DMS79 (cell line): ENCODE results near the gene NUAK1.

Experiments used
- DNase-seq: peaks from one replicate; lab custom pipeline; 2025; lab: John Stamatoyannopoulos, UW

Gene NUAK1

DNA sequence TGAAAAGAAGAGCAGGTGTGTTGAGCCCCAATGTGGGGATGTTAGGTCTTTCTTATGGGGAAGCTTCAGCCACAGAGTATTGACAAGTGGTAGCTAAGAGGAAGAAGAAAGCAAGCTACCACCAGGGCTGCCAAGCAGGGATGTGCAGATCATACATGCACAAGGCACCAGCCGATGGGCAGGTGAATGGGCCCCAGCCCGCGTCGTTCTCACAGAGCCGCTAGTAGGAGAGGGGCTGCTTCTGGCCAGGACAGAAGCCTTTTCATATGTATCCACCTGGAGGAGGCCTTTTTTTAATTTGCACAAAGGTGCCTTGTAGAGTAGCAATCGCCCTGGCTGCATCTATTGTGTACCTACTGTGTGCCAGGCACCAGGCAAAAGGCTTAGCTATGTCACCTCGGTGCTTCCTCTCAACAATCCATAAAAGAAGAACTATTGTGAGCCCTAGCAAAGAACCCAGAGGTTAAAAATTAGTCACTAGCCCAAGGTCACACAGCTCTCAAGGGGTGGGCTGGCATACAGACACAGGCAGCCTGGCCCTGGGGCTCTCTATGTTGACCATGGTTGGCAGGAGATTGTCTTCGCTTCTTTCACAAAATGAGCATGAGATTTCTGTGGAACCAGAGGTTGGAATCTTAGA is 8.2 kb downstream of the NUAK1 start:
- no peak for DNase-seq

DNA sequence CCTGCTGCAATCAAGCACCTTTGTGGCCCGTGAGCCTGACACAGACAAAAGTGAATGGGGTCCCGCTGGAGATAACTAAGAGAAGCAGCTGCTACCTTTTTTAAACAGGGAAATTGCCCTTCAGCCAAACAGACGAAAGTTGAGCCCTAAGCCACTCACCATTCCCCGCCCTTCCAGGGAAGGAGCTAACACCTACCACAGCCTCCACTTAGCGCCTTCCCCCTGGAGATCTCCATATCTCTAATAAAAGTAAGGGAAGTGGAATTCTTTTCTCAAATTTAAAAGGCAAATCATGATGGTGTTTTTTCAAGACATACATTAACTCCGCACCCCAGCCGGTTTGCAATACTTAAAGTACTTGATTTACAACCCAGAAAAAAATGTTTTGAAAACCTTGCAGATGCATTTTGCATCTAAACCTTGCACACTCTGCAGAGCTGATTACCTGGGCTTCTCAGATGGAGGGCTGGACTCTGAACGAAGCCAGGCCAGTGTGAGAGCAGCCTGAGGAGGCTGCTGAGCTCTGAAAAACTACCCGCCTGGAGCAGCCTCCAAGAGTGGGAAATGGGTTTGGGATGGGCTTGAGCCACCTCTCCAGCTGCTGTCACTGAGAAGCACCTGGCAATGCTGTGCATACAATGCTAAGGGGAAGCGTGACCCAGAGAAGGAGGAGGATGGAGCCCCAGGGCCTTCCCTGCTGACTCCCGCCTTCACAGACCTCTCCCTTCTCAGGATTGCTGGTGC is 10.0 kb downstream of the NUAK1 start:
- peak; percentile 80 for DNase-seq

DNA sequence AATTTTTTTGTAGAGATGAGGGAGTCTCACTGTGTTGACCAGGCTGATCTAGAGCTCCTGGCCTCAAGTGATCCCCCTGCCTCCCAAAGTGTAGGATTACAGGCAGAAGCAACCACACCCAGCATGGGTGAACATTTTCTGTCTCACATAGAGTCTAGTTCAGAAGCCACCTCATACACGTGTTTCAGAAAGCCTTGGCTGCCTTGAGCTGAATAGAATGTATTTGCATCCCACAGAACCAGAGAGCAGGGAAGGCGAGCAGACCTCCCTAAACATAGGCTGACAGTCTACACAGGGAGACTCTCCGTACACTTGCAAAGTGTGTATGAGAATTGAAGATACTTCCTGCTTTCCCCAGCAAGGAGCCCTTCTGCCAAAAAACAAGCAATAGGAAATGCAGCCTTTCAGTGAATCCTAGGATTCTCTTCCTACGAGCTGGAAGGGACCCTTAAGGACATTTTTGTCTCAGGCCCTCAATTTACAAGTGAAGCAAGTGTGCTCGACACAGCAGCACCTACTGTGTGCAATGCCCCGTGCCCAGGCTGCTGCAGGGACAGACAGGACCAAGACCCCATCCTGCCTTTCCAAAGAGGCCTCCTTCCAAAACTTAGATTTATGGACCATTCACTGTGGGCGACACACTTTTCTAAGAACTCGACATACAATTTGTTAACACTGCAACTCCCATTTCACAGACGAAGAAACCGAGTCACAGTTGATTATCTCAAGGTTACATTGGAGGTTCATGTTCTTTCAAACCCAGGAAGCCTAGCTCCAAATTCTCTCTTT is 11.2 kb downstream of the NUAK1 start:
- no peak for DNase-seq

DNA sequence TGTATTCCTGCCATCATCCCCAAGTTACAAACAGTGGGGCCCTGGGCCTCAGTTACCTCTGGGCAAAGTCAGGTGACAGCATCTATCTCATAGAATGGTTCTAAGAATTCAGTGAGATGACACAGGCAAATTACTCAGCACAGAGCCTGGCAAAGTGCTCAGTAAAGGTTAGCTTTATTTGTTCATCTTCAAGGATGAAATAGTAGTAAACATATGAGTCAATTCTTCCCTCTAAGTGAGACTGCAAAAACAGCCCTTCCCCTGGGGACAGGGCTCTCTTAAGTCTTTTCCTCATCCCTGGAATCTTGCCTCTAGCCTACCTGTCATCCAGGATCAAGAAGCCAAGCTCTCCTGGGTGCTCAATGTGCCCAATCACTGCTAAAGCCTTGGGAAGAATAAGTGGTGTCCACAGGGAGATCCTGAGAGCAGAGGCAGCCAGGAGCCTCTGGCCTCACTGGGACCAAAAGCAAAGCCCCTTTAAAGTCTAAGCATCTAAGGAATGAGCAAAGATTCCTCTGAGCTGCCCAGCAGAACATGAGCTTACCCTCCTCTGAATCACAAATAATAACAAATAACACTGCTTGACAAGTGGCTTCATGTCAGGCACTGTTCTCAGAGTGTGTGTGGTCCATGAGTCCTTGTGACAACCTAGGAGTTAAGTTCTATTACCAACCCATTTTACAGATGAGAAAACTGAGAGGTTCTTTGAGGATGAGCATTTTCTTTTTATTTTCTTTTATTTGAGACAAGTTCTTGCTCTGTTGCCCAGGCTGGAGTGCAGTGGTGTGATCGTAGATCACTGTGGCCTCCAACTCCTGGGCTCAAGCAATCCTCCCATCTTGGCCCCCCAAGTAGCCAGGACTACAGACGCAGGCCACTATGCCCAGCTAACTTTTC is 12.1 kb downstream of the NUAK1 start:
- no peak for DNase-seq

DNA sequence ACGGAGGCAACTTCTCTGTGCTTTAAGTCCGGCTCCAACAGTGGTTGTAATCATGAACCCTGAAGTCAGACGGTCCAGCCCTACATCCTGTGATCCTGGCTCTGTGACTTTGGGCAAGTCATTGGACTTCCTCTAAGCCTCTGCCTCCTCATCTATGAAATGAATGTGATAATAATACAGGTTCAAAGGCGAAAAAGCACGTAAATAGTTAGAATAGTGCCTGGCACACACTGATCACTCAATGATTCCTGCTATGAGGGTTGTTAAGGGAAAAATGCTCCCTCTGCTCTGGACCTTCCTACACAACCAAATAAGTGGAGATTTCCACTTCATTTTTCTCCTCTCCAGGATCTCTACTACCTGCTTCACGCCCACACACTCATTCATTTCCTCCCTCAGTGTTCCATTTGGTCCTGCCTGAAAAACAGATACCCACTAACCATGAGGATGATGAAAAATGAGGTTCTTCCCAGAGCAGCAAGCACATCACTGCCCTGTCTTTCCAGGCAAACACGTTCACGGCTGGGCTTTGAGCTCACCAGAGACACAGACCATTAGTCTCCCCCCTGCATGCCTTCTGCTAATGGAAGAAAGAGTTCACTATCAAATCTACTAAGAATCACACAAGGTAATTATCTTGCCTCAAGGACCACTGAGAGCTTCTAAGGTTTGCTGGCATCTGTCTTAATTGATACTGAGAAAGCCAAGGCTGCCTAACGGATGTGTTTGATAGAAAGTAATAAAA is 13.2 kb downstream of the NUAK1 start:
- peak; percentile 94 for DNase-seq

DNA sequence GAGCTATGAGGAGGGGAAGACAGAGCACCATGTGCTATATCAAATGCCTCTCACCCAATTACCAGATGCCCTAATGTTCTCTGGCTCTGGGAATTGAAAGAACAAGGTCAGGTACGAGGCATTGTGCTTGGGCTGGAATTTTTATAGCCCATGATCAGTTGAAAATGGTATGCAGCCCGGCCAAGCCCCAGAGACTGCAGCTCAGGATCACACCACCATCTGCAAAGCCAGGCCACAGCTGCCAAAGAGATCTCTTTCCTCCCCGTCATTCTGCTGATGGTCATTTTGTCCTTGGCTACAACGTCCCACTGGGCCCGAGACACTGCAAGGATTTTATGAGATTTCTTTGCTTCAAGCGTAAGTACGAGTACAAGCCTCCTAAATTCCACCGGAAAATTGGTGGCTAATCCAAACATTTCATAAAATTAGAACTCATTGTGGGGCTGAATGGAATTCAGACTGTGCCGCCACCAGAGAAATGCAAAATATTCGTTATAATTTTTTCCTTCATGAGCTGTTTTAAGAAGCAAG is 15.1 kb downstream of the NUAK1 start:
- no peak for DNase-seq

DNA sequence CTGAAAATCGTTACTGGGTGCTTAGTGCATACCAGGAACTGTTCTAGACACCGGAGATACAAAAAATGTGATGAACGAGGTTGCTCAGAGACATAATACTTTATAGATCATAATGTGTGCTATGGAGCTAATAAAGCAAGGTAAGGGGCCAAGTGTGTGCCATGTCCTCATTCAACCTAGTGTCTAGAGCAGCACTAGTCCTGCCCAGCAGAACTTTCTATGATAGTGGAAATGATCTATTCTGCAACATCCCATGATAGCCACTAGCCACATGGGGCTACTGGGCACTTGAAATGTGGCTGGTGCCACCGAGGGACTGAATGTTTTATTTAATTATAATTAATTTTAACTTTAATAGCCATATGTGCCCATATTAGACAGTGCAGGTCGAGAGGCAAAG is 15.6 kb downstream of the NUAK1 start:
- DNase-seq, result no peak

DNA sequence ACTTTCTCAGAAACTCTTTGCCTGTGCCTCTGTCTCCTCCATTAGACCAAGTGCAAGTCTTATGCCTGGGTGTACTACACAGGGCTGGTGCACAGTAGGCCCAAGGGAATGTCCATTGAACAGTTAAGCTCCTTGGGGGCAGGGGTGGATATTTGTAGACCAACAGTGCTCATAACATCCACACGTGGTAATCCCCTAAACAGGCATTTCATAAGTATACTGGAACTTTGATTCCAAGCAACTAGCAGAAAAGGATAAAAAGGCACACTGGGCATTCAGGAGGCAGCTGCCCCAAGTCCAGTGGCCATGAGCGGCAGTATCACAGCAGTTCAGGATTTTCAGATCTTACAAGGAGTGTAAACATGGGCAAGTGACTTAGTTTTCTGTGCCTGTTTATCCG is 16.8 kb downstream of the NUAK1 start:
- no peak for DNase-seq

DNA sequence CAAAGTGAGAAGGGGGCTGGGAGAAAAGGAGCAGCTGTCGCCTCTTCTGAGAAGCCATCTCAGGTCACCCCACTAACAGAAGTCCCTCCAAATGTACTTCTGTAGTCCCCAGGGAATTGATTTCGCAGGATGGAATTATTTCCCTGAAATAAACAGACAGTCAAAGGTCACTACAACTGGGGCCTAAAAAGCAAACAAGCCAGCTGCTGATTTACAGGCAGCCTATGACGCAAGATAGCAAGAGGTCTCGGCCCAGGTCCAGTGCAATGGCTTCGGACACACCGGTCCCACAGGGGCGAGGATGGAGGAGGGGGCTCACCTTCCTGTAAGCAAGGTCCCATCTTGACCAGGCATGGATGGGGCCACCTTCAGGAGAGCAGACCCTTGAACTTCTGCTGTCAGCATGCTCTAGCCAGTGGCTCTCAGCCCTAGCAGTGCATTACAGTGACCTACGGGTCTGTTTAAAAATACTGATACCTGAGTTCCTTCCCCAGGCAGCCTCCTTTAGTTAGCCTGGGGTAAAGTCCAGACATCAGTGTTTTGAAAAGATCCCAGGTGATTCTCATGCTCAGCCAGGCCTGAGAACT is 18.1 kb downstream of the NUAK1 start:
- no peak for DNase-seq

DNA sequence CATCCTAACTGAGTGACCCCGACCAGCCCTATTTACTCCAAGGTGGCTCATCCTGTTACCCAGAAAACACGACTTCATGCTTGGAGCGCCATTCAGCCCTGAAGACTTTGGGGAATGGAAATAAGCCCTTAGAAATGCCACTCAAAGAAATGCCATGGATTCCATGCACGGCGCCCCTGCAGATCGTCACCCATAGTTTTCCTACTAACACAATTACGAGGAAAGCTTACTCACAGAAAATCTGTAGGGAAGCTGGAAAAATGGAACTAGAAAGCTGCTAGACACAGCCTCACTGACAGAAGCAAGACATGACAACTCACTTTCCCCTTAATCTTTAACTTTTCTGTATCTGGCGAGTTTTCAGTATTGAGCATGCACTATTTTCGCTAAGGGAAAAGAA is 19.5 kb downstream of the NUAK1 start:
- DNase-seq, result no peak

DNA sequence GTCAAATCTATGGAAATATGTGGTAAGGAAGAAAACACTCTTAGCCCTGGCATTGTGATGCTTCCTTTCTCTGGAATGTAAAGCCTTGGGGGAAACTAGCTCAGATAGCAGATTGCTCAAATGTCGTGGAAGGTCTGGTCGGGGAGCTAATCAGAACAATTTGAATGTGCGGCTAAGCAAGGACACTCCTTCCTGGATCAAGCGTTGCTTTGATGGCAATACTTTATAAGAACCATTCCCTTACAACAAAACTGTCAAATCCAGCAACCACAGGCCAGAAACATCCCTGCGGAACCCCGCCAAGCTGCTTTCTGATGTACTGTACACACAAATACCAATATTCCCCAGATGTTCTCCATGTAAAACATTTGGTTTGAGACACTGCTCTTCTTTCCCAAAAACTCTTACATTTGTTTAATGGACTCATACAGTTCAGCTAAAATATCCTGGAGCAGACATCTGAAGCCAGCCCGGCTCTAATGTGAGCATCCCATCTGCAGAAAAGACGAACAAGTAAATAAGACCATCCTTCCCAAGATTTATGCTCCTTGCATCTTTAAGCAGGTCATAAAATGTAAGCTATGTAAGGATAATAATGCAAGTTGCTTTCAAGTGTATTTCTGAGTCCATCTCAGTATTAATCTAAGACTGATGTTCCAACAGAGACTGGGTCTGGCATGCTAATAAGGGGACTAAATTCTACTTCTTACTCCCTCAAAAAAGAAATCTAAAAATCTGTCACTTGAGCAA is 20.2 kb downstream of the NUAK1 start:
- DNase-seq, result no peak

DNA sequence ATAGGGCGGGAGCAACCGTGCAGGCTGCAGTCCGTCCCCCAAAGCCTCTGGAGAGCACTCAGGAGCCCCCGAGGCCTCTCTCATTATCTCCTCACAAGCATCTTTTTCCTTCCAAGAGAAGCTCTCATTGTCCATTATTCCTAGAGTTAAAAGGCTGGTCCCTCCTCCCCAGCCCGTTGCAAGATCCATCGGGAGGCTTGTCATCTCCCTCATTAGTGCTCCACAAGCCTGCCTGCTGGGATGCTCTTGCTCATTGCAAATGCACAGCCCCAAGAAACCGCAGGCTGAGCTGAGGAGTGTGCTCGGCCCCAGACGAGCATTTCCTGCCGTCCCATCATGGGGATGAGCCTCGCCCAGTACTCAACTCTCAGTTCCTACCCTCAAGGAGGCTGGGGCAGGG is 23.3 kb downstream of the NUAK1 start:
- peak; percentile 10 for DNase-seq

DNA sequence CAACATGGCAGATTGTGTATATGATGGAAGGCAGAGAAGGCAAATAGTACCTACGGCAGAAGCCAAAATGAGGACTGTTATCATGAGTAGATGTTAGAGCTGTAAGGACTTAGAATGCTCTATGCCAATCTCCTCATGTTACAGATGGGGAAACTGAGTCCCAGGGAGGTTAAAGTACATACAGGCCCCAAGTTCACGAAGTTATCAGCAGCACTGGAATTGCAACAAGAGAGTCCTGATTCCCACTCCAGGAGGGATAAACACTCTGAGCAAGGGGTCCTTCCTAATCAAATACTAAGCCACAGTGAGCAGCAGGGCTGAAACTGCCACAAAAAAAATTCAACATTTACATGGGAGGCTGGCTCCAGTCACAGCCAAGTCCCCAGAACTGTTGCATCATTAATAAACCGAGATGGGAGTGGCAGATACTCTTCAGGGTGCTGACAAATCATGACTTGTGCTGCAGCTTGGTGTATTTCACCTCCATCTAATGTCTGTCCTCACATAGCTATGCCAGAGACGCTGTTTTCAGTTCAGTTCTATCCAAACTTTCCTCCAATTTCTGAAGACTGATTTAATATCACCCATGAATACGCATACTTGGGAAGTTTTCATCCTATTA is 24.2 kb downstream of the NUAK1 start:
- DNase-seq, result no peak

DNA sequence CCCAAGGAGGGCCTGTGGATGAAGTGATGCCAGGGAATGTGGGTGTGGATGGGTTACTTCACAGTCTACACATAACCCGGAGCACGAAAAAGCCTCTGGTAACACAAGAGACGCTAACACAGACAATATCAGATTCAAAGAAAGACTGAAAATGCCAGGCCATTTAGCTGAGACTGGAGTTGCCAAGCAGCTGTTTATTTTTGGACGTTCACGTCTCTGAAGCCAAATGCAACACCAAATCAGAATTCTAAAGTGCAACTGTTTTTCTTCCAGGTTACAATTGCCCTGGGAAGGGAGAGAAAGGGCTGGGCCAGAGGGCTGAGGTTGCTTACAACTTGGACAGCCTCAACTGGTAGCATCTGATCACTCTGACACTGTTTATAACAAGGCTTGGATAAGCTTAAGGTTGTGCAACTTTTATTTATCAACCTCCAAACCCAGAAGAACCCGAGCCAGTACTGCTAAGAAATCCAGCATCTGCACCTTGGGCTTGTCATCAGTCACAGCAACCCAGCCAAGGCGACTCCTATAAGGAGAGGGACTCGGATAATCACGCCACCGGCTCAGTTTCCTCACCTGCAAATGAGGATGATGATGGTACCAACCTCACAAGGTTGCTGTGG is 24.8 kb downstream of the NUAK1 start:
- DNase-seq, result no peak

DNA sequence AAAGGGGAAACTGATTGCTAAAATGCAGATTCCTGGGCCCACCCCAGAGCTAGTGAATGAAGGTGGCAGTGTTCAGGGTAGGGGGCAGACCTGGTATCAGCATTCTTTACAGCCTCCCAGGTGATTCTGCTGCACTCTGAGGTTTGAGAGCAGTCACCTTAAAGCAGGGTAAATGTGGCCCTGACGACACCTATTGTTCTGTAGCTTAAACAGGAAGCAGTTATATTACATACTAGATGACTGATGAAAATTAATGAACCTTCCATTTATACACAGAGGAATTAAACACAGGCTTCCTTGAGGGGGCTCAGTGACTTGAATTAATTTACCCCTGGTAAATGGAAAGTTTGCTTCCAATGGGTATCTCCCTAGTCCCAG is 25.3 kb downstream of the NUAK1 start:
- DNase-seq, result no peak

DNA sequence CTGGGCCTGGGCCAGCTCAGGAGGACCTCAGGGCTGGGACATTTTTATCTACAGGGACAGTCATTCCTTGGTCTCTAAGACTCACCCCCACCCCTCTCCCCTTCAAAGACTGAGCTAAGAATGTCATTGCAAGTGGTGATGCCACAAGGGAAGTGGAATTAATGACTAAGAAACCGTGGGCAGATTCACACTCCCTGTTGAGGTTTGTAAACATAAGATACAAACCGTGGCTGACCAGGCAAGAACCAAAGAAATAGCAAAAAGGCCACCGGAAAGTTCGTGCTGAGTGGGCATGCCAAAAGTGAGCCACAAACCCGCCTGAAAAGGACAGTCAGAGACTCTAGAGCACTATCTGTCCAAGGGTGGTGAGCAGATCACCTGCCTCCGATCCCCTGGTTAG is 25.7 kb downstream of the NUAK1 start:
- DNase-seq, result no peak

DNA sequence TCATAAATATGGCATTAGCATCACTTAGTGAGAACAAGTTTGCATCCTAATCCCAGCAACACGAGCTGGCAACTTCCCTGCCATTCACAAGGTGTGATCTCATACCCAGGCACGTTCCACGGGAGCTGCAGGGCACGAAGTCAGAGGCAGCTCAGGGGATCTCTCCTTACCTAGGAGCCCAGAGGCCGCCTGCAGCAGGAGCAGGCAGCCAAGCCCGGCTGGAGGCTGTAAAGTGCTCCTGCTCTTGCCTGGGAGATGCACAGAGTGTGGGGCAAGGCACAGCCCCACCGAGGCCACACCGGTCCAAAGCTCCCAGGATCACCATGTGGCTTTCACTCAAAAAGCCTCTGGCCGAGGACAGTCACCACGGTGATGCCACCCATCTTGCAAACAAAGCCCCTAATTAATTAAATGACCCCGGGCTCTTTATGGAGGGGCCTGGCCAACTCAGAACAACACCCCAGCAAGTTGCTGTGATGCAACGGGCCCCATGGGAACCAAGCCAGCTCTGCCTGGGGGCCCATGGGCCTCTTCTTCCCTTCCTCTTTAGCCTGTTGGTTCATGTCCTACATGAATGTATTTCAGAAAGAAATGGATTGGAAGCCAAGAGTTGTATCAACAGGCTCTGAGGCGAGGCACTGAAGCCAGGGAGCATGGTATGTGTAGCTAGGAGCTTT is 26.5 kb downstream of the NUAK1 start:
- DNase-seq, result peak; percentile 40

DNA sequence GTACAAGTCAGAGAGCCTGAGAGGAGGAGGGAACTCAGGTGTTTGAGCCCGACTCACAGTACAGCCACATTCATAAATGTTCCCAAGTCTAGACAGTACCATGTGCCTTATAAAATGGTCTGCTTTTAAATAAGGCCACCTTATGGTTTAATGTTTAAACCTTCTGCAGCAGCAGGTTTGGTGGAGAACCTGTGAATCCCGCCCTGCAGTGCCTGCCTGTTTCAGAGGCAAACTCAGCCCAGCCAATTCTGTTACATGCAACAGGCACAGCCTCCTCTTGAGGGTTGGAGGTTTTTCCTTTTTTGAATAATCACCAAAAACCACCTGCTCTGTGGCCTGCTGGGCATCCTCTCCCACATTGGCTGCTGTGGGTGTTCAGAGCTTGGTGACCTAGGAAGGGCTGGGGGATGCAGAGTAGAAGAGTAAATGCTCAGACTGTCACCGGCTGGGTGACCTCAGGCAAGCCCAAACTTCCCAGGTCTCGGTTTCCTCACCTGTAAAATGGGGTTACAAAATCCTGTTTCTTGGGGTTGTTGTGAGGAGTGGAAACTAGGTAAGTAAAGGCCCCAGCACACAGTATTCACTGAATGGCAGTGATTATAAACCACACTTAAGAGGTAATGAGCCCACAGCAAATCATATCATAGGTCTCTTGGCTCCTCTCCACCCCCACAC is 28.0 kb downstream of the NUAK1 start:
- DNase-seq, result no peak
